Fibroblast of the aortic adventitia (primary cell): Measurements from ENCODE around the gene BOD1L2. TPM values are rescaled to one million over a fixed set of nuclear protein-coding genes. Genes with fewer than 3 reads are reported as not detected.

Experiments used
- DNase-seq: peaks from one replicate; pipeline ENCODE4 v3.0.0-alpha.2; 2010; ENCODE audit warnings: low read depth
- H3K4me3 ChIP-seq: 2 replicates; pipeline ENCODE4 v1.5.1; 2011; ENCODE audit warnings: low read depth, mild to moderate bottlenecking, control low read depth, low read length, moderate library complexity
- total RNA-seq: library from RNA; depleted of rRNA; stranded (reverse); fragments of >200 nt; gene quantifications from 2 replicates; pipeline ENCODE4 v1.2.3, GENCODE V29; 2012; ENCODE audit warnings: low replicate concordance
- TF ChIP-seq, protein P1 (sequence below): IDR thresholded peaks from 2 replicates; pipeline ENCODE4 v1.5.1; 2011; ENCODE audit warnings: mild to moderate bottlenecking, low read length, control low read depth, inconsistent platforms; ENCODE audit not compliant: insufficient read depth

Gene BOD1L2
- total RNA-seq = not detected in 2 replicates

DNA sequence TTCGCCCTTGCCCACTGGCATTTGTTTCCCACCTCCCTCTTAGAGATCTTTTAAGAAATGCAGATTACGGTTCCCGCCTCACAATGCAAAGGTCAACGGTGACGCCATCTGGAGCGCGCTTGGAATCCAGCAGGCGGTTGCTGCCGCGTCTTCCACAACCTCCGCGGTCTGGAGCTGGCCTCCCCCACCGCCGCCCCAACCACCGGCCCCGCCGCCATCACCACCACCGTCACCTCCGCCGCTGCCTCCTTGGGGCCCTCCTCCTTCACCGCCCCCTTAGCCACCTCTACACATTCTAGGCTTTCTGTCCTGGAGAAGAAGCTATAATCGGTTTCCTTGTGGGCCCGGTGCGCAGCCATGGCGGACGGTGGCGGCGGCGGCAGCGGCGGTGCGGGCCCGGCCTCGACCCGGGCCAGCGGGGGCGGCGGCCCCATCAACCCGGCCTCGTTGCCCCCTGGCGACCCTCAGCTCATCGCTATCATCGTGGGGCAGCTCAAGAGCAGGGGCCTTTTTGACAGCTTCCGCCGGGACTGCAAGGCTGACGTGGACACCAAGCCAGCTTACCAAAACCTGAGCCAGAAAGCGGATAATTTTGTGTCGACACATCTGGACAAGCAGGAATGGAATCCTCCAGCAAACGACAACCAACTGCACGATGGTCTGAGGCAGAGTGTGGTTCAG lies at the start of gene BOD1L2:
TSS of gene BOD1L2 (plus strand) at position 132 of the 681 bp plus-strand sequence. CDS start at position 358, 226 bp downstream.
- TF ChIP-seq, protein P1, sequence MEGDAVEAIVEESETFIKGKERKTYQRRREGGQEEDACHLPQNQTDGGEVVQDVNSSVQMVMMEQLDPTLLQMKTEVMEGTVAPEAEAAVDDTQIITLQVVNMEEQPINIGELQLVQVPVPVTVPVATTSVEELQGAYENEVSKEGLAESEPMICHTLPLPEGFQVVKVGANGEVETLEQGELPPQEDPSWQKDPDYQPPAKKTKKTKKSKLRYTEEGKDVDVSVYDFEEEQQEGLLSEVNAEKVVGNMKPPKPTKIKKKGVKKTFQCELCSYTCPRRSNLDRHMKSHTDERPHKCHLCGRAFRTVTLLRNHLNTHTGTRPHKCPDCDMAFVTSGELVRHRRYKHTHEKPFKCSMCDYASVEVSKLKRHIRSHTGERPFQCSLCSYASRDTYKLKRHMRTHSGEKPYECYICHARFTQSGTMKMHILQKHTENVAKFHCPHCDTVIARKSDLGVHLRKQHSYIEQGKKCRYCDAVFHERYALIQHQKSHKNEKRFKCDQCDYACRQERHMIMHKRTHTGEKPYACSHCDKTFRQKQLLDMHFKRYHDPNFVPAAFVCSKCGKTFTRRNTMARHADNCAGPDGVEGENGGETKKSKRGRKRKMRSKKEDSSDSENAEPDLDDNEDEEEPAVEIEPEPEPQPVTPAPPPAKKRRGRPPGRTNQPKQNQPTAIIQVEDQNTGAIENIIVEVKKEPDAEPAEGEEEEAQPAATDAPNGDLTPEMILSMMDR = no peak
- H3K4me3 ChIP-seq = no peak within 1 kb of the TSS
- no peak for DNase-seq

DNA sequence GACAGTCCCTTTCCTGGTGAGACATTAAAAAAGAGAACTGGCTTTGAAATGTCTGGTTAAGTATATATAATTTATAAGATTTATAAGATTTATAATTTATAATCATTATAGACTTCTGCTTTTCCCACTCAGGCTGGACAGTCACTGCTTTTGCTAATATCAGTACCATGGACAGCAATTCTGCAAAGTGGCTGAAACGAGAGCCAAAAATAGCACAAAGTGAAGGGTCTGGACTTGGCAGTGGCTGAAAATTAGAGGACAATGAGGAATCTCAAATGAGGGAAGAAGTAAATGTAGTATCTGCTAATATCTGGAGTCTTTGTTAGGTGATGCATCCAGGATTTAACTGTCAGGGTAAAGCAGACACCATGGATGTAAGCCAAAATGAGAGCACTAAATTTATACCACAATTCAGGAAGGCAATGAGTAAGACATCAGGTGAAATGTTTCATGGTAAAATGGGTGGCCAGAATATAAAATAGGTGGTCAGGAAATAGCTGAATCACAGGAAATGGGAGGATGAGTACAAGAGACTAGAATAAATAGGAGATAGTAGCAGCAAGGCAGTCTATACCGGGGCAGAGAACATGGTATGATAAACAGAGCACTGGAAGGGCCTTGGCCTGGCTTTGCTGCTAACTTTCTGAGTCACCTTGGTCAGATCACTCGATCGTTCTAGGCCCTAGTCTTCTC lies 39.6 kb upstream of the BOD1L2 start:
- TF ChIP-seq, protein P1 = no peak
- no peak overlapping the region for H3K4me3 ChIP-seq
- DNase-seq = peak; percentile 49

DNA sequence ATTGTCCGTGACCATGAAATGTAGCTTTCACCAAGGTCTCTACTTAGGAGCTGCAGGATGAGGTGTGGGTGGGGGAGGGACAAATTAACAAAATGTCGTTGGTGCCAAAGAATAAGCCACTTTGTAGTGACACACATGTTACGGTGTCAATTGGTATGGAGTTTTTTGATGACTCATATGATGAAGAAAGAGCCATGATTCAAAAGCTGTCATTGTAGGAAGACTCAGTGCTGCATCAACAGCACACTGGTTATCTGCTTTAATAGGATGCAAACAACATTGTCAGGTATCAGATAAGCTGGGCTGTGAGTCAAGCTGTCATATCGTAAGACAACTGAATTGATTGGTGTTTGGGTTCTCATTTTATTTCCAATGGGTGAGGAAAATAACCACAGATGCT lies 36.6 kb upstream of the BOD1L2 start:
- no peak for DNase-seq
- TF ChIP-seq, protein P1 = no peak

DNA sequence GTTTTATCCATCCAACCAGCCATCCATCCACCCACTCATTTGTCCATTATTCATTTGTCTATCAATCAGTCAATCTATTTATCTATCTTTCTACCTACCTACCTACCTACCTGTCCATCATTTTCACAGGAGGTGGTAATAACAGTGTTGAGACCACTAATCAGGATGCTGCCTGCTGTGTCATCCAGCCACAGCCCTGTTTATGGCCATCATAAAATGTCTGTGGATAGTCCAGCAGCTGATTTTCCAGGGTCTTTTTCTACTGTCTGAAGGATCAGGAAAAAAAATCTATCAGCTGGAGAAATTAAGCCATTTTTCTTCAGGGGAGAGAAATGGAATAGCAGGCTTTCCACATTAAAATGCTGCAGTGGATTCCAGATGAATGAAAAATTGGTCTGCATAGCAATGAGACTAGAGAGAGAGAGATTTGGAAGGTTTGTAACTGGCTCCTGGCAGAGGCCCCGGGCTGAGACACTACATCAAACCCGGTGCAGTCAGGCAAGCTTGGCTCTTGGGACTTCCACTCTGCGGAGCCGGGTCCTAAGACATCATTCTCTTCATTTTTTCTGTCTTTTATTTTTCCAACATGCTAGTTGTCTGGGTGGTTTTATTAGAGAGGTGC lies 33.0 kb upstream of the BOD1L2 start:
- TF ChIP-seq, protein P1 = no peak
- DNase-seq = no peak
- H3K4me3 ChIP-seq = no peak overlapping the region

More for the DNA sequence above, 36.6 kb upstream of the BOD1L2 start:
- H3K4me3 ChIP-seq = no peak overlapping the region

DNA sequence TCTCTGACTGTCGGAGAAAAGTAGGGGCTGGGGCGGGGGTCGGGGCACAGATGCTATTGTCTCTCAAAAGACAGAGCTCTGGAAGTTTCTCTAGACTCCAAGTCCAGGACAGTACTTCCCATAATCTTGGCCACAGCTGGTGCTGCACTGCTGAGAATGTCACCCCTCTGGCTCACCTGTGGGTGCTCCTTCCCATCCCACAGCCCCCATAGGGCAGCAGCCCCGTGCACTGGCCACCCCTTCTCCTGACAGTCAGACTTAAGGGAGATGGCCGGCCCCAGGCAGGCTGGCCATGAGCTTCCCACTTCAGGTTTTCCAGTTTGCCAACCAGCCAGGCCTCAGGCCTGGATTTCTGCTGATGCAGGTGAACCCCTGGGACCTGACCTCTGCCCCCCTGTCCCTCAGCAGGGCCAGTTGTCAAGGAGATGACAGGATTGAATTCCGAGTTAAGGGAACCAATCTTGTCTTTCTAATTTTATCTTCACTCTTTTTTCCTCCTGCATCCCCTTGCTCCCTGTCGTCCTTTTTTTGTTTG lies 30.2 kb upstream of the BOD1L2 start:
- no peak for DNase-seq
- no peak overlapping the region for H3K4me3 ChIP-seq
- TF ChIP-seq, protein P1 = no peak

DNA sequence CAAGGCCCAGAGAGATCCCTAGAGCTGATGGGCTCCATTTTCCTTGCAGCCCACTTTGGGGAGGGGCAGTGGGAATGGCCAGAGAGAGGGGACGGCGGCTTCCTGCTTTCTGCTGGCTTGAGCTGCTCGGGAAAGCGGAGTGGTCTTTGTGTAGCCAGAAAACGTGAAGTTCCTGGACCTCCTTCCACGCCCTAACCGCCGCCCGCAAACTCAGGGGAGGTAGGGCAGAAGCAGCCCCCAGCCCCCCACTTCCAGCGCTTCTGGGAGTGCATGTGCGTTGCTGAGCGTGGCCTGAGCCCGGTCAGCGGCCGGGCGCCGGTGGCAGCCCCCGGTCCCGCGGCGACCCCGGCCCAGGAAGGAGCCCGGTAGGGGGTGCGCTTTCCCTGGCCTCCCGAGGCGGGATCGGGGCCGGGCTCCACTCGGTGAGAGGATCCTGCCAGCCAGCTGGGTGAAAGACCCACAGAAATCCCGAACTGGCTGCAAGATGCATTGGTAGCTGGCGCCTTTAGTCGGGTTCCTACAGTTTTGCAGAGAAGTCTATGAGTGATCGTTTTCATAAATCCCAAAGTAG lies 25.3 kb upstream of the BOD1L2 start:
- TF ChIP-seq, protein P1 = no peak
- no peak for DNase-seq
- no peak overlapping the region for H3K4me3 ChIP-seq
